ENCODE data around the gene GPR31.
"Not testable (repeated sequence)": the region's sequence is repeated elsewhere in the genome, so short reads cannot be mapped to it uniquely, and the experiment has no call there.

DNA sequence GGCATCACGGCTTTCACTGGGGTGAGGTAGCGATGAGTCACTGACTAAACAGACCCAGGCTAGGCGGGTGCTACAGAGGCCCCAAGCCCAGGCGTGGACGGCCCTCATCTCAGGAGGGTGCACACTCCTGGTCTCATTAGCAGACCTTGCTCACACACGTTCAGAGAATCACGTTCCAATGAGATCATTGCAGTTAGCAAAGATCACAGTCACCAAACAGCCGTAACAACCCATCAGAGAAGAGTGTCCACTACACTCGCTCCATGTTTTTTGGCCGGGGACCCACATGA is 46.2 kb upstream of the GPR31 start:
- TF ChIP-seq, protein P1, sequence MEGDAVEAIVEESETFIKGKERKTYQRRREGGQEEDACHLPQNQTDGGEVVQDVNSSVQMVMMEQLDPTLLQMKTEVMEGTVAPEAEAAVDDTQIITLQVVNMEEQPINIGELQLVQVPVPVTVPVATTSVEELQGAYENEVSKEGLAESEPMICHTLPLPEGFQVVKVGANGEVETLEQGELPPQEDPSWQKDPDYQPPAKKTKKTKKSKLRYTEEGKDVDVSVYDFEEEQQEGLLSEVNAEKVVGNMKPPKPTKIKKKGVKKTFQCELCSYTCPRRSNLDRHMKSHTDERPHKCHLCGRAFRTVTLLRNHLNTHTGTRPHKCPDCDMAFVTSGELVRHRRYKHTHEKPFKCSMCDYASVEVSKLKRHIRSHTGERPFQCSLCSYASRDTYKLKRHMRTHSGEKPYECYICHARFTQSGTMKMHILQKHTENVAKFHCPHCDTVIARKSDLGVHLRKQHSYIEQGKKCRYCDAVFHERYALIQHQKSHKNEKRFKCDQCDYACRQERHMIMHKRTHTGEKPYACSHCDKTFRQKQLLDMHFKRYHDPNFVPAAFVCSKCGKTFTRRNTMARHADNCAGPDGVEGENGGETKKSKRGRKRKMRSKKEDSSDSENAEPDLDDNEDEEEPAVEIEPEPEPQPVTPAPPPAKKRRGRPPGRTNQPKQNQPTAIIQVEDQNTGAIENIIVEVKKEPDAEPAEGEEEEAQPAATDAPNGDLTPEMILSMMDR (IDR thresholded peaks at IDR 0.05 in 4 of 5, conservative IDR thresholded peaks at IDR 0.05 in 1 of 5), result not testable (repeated sequence)
- not testable (repeated sequence) for TF ChIP-seq POLR2A (IDR thresholded peaks at IDR 0.05)
